Dedifferentiated amniotic fluid mesenchymal stem cell (primary cell): ENCODE results near the gene STAG2.
"Not testable (repeated sequence)": the region's sequence is repeated elsewhere in the genome, so short reads cannot be mapped to it uniquely, and the experiment has no call there.

Source experiments
- DNase-seq: peaks from one replicate; pipeline ENCODE4 v3.0.0-alpha.2; 2016; ENCODE audit errors: extremely low spot score

The STAG2 gene

GRCh38 chrX:124035657-124036056 lies 74.2 kb downstream of the STAG2 start:
- no peak for DNase-seq

GRCh38 chrX:124042042-124042441 lies 80.5 kb downstream of the STAG2 start:
- DNase-seq: no peak

GRCh38 chrX:124045109-124045508 lies 83.6 kb downstream of the STAG2 start:
- no peak for DNase-seq

GRCh38 chrX:124084417-124084816 lies 122.9 kb downstream of the STAG2 start:
- not testable (repeated sequence) for DNase-seq

- no peak for DNase-seq
Observed at GRCh38 chrX:124085063-124085462, 123.6 kb downstream of the STAG2 start.

GRCh38 chrX:124086411-124086810 lies 124.9 kb downstream of the STAG2 start:
- no peak for DNase-seq

GRCh38 chrX:124087000-124087746 lies 125.7 kb downstream of the STAG2 start:
- no peak for DNase-seq

- no peak for DNase-seq
Observed at GRCh38 chrX:124093222-124093621, 131.7 kb downstream of the STAG2 start.

- DNase-seq: no peak
Observed at GRCh38 chrX:124097116-124097515, 135.6 kb downstream of the STAG2 start.

- peak; percentile 47 for DNase-seq
Observed at GRCh38 chrX:124098089-124098488, 136.6 kb downstream of the STAG2 start.

GRCh38 chrX:124103966-124104365 lies 142.5 kb downstream of the STAG2 start:
- DNase-seq: no peak

GRCh38 chrX:124104512-124104911 lies 143.0 kb downstream of the STAG2 start:
- DNase-seq: not testable (repeated sequence)

- DNase-seq: no peak
Observed at GRCh38 chrX:124113621-124114600, 152.4 kb downstream of the STAG2 start.

- no peak for DNase-seq
Observed at GRCh38 chrX:124117325-124117724, 155.8 kb downstream of the STAG2 start.

GRCh38 chrX:124125471-124125870 lies 164.0 kb downstream of the STAG2 start:
- DNase-seq: no peak

- DNase-seq: no peak
Observed at GRCh38 chrX:124127496-124127895, 166.0 kb downstream of the STAG2 start.

GRCh38 chrX:124132437-124132836 lies 170.9 kb downstream of the STAG2 start:
- not testable (repeated sequence) for DNase-seq

GRCh38 chrX:124145749-124146148 lies 184.2 kb downstream of the STAG2 start:
- no peak for DNase-seq

- no peak for DNase-seq
Observed at GRCh38 chrX:124151195-124151594, 189.7 kb downstream of the STAG2 start.
